GM23338 (cell line): Measurements from ENCODE around the gene DOK1. TPM values are rescaled to one million over a fixed set of nuclear protein-coding genes. Genes with fewer than 3 reads are reported as not detected.

Source experiments
- ATAC-seq: fragments of 200-7000 bp; cut with Tn5 transposase; 3 replicates; pipeline ENCODE4 v1.9.1; 2020
- DNase-seq: peaks from one replicate; pipeline ENCODE4 v3.0.0-alpha.2; 2015; ENCODE audit warnings: low spot score
- H2AFZ ChIP-seq: fragments of 200-600 bp; sonication (generic); 2 replicates; pipeline ENCODE4 v1.8.0; 2016; ENCODE audit warnings: antibody characterized with exemption, mild to moderate bottlenecking, moderate library complexity
- H3F3A ChIP-seq: fragments of 200-600 bp; sonication (generic); replicated peaks from 2 replicates; pipeline ENCODE4 v1.8.0; 2017; ENCODE audit warnings: antibody characterized with exemption, mixed run types, low read depth
- H3K27ac ChIP-seq: fragments of 200-600 bp; sonication (generic); 2 replicates; pipeline ENCODE4 v1.6.1; 2016; ENCODE audit warnings: low read depth
- H3K27me3 ChIP-seq: fragments of 200-600 bp; sonication (generic); 2 replicates; pipeline ENCODE4 v1.8.0; 2016; ENCODE audit warnings: mild to moderate bottlenecking, mixed run types, moderate library complexity; ENCODE audit not compliant: insufficient read depth
- H3K36me3 ChIP-seq: fragments of 200-600 bp; sonication (generic); 2 replicates; pipeline ENCODE4 v1.8.0; 2016; ENCODE audit warnings: mild to moderate bottlenecking; ENCODE audit not compliant: insufficient read depth
- H3K4me1 ChIP-seq: fragments of 200-600 bp; sonication (generic); 2 replicates; pipeline ENCODE4 v1.8.0; 2016; ENCODE audit warnings: mild to moderate bottlenecking, moderate library complexity; ENCODE audit not compliant: insufficient read depth
- H3K4me2 ChIP-seq: fragments of 200-600 bp; sonication (generic); 2 replicates; pipeline ENCODE4 v1.7.1; 2017; ENCODE audit warnings: mixed run types
- H3K4me3 ChIP-seq: fragments of 200-600 bp; sonication (generic); 2 replicates; pipeline ENCODE4 v1.6.1; 2016; ENCODE audit warnings: mixed run types
- H3K79me2 ChIP-seq: fragments of 200-600 bp; sonication (generic); replicated peaks from 2 replicates; pipeline ENCODE4 v1.8.0; 2017; ENCODE audit warnings: mild to moderate bottlenecking; ENCODE audit not compliant: insufficient read depth
- H3K9me2 ChIP-seq: fragments of 200-600 bp; sonication (generic); 2 replicates; pipeline ENCODE4 v1.8.0; 2017; ENCODE audit not compliant: insufficient read depth
- H4K20me1 ChIP-seq: fragments of 200-600 bp; sonication (generic); replicated peaks from 2 replicates; pipeline ENCODE4 v1.8.0; 2017; ENCODE audit warnings: mild to moderate bottlenecking; ENCODE audit not compliant: insufficient read depth
- H3K27ac Mint-ChIP-seq: 2 replicates; pipeline ENCODE4 v1.8.0; 2020; ENCODE audit warnings: inconsistent platforms, mild to moderate bottlenecking, moderate library complexity, mixed read lengths
- H3K27me3 Mint-ChIP-seq: 3 replicates; pipeline ENCODE4 v1.8.0; 2022; ENCODE audit warnings: low read depth, mild to moderate bottlenecking, moderate library complexity, mixed read lengths, inconsistent platforms; ENCODE audit not compliant: insufficient read depth, poor library complexity
- H3K36me3 Mint-ChIP-seq: 3 replicates; pipeline ENCODE4 v1.8.0; 2021; ENCODE audit warnings: low read depth, mild to moderate bottlenecking, inconsistent platforms, moderate library complexity, mixed read lengths
- H3K4me1 Mint-ChIP-seq: 3 replicates; pipeline ENCODE4 v1.8.0; 2020; ENCODE audit warnings: mild to moderate bottlenecking, inconsistent platforms, mixed read lengths
- H3K4me3 Mint-ChIP-seq: 3 replicates; pipeline ENCODE4 v1.8.0; 2021; ENCODE audit warnings: moderate library complexity, mild to moderate bottlenecking, inconsistent platforms, mixed read lengths
- H3K9me3 Mint-ChIP-seq: 3 replicates; pipeline ENCODE4 v1.8.0; 2020; ENCODE audit warnings: moderate library complexity, mild to moderate bottlenecking, inconsistent platforms, mixed read lengths
- CREB1 ChIP-seq: fragments of 250-450 bp; sonication (Bioruptor Pico); IDR thresholded peaks from 2 replicates; pipeline ENCODE4 v1.5.0; 2020; ENCODE audit warnings: low read depth, mild to moderate bottlenecking, moderate library complexity
- ETS1 ChIP-seq: IDR thresholded peaks from 2 replicates; pipeline ENCODE4 v1.6.1; 2016; ENCODE audit warnings: antibody characterized with exemption
- EZH2 ChIP-seq: fragments of 200-600 bp; sonication (generic); IDR thresholded peaks from one replicate; pipeline ENCODE4 v1.8.0; 2017; ENCODE audit warnings: antibody characterized with exemption, mild to moderate bottlenecking, low read depth; ENCODE audit not compliant: unreplicated experiment
- EZH2phosphoT487 ChIP-seq: fragments of 200-600 bp; sonication (generic); IDR thresholded peaks from one replicate; pipeline ENCODE4 v1.8.1; 2018; ENCODE audit warnings: antibody characterized with exemption; ENCODE audit not compliant: unreplicated experiment
- JUNB ChIP-seq: IDR thresholded peaks from one replicate; pipeline ENCODE4 v1.6.1; 2016; ENCODE audit warnings: antibody characterized with exemption; ENCODE audit not compliant: unreplicated experiment
- NANOG ChIP-seq: IDR thresholded peaks from 2 replicates; pipeline ENCODE4 v1.6.1; 2016; ENCODE audit warnings: antibody characterized with exemption, borderline replicate concordance
- STAT1 ChIP-seq: IDR thresholded peaks from one replicate; pipeline ENCODE4 v1.6.1; 2016; ENCODE audit warnings: antibody characterized with exemption; ENCODE audit not compliant: unreplicated experiment
- ZNF114 ChIP-seq: fragments of 250-450 bp; sonication (Bioruptor Pico); IDR thresholded peaks from 2 replicates; pipeline ENCODE4 v1.5.0; 2020; ENCODE audit warnings: mild to moderate bottlenecking, moderate library complexity
- ZNF331 ChIP-seq: fragments of 250-450 bp; sonication (Bioruptor Pico); IDR thresholded peaks from 2 replicates; pipeline ENCODE4 v1.5.0; 2020; ENCODE audit warnings: low read depth, mild to moderate bottlenecking, moderate library complexity
- polyA plus RNA-seq: library from polyadenylated mRNA; unstranded; fragments of >200 nt; fragmentation: Nextera tagmentation; extraction: Ambion mirVana; gene quantifications from 2 replicates; pipeline ENCODE4 v1.2.1, GENCODE V29; 2016
- total RNA-seq: library from RNA; depleted of rRNA; stranded (reverse); fragments of >200 nt; shearing (Covaris generic); gene quantifications from 2 replicates; pipeline ENCODE4 v1.2.3, GENCODE V29; 2014
- TF ChIP-seq, protein P1 (sequence below): IDR thresholded peaks from one replicate; pipeline ENCODE4 v1.6.1; 2018; ENCODE audit warnings: antibody characterized with exemption; ENCODE audit not compliant: unreplicated experiment
- TF ChIP-seq, protein P2 (sequence below), 2 experiments: fragments of 200-600 bp in 1 of 2; sonication (generic) in 1 of 2; conservative IDR thresholded peaks; 2 replicates each; pipeline versions ENCODE4 v1.5.1 to v1.6.1; 2016 to 2017; ENCODE audit warnings: antibody characterized with exemption in 2 of 2, low read depth in 2 of 2, mild to moderate bottlenecking in 2 of 2, moderate library complexity in 1 of 2

The DOK1 gene
- total and polyA plus RNA-seq, 2 experiments from 2014 or later, result 3.9 to 15.5 TPM

DNA sequence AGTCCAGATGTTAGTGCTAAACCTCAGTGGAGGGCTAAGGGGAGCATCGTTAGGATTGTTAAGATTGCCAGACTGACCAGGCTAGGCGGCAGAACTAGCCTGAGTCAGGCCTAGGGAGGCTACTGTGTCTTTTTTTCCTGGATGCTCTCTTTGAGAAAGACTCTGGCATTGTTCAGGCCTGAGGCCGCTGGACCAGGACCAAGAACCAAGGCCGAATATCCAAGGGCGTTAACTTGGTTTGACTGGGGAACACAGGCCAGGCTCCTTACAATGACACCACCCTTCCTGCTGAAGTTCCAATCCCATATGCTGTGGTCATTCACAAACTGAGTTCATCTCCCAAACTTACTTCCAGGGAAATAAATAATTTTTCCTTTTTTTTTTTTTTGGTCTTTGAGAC, 14.2 kb upstream of the DOK1 start:
- Histone ChIP-seq H3K4me3 (no peak overlapping the region), H3K4me1 (no peaks in the 10 kb centered on the region), H3K27ac (no peak overlapping the region), H3K9me2 (no peaks in the 10 kb centered on the region), H2AFZ (no peak overlapping the region), H3F3A (no peaks in the 10 kb centered on the region), H3K27me3 (peaks cover 6% of the 10 kb centered on the region; the same call in 1 of the 2 replicates), H3K79me2 (no peaks in the 10 kb centered on the region), H3K4me2 (no peak overlapping the region), H4K20me1 (no peaks in the 10 kb centered on the region; the same call in 1 of the 2 replicates), H3K36me3 (no peaks in the 10 kb centered on the region)
- H3K9me3 Mint-ChIP-seq, result no peaks in the 10 kb centered on the region
- ATAC-seq, result no peak
- no peaks in the 10 kb centered on the region for H3K36me3 Mint-ChIP-seq
- DNase-seq, result no peak
- no peak overlapping the region for H3K4me3 Mint-ChIP-seq
- H3K4me1 Mint-ChIP-seq, result no peaks in the 10 kb centered on the region; the same call in none of the 3 replicates
- no peak for TF ChIP-seq EZH2
- TF ChIP-seq NANOG, result no peak
- no peak for TF ChIP-seq STAT1
- TF ChIP-seq JUNB, result no peak
- TF ChIP-seq EZH2phosphoT487, result no peak
- TF ChIP-seq CREB1 (CRISPR knock-in tag), result no peak
- TF ChIP-seq ZNF114 (CRISPR knock-in tag), result no peak
- no peak for TF ChIP-seq ZNF331
- no peak for TF ChIP-seq ETS1
- TF ChIP-seq, protein P1, sequence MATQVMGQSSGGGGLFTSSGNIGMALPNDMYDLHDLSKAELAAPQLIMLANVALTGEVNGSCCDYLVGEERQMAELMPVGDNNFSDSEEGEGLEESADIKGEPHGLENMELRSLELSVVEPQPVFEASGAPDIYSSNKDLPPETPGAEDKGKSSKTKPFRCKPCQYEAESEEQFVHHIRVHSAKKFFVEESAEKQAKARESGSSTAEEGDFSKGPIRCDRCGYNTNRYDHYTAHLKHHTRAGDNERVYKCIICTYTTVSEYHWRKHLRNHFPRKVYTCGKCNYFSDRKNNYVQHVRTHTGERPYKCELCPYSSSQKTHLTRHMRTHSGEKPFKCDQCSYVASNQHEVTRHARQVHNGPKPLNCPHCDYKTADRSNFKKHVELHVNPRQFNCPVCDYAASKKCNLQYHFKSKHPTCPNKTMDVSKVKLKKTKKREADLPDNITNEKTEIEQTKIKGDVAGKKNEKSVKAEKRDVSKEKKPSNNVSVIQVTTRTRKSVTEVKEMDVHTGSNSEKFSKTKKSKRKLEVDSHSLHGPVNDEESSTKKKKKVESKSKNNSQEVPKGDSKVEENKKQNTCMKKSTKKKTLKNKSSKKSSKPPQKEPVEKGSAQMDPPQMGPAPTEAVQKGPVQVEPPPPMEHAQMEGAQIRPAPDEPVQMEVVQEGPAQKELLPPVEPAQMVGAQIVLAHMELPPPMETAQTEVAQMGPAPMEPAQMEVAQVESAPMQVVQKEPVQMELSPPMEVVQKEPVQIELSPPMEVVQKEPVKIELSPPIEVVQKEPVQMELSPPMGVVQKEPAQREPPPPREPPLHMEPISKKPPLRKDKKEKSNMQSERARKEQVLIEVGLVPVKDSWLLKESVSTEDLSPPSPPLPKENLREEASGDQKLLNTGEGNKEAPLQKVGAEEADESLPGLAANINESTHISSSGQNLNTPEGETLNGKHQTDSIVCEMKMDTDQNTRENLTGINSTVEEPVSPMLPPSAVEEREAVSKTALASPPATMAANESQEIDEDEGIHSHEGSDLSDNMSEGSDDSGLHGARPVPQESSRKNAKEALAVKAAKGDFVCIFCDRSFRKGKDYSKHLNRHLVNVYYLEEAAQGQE, result no peak
- peaks cover 10% of the 10 kb centered on the region for H3K27me3 Mint-ChIP-seq
- H3K27ac Mint-ChIP-seq, result no peak overlapping the region

DNA sequence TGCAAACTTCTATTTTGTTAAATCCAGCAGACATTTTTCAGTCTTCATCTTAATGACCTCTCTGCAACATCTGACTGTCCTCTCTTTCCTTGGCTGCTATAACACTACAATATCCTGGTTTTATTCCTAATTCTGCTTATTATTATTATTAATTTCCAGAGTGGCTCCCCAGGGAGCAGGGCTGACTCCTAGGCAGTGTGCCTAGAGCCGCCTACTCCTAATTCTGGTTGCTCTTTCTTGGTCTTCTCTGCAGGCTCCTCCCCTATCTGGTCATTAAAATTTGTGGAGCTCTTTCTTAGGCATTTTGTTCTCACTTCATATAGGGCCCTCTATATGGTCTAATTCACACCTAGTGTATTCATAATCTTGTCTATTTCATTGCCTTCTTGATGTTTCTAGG, 11.5 kb upstream of the DOK1 start:
- H3K4me1 ChIP-seq, result peaks cover 1% of the 10 kb centered on the region; the same call in 1 of the 2 replicates
- Mint-ChIP-seq H3K27me3 (peaks cover 17% of the 10 kb centered on the region), H3K36me3 (peaks cover under 1% of the 10 kb centered on the region; the same call in 1 of the 3 replicates), H3K27ac (no peak overlapping the region), H3K9me3 (no peaks in the 10 kb centered on the region), H3K4me3 (no peak overlapping the region), H3K4me1 (peaks cover 1% of the 10 kb centered on the region)
- peaks cover 5% of the 10 kb centered on the region; the same call in 1 of the 2 replicates for H3K79me2 ChIP-seq
- 0 out of 2 replicates have a peak, but pooled peaks cover 4% of the 10 kb centered on the region for H3F3A ChIP-seq
- peaks cover 33% of the 10 kb centered on the region for H3K27me3 ChIP-seq
- H3K9me2 ChIP-seq, result no peaks in the 10 kb centered on the region
- no peak overlapping the region for H2AFZ ChIP-seq
- DNase-seq (no peak), ATAC-seq (no peak)
- H3K27ac ChIP-seq, result no peak overlapping the region
- H3K4me3 ChIP-seq, result no peak overlapping the region
- H4K20me1 ChIP-seq, result peaks cover 4% of the 10 kb centered on the region; the same call in 1 of the 2 replicates
- no peak overlapping the region for H3K4me2 ChIP-seq
- no peaks in the 10 kb centered on the region for H3K36me3 ChIP-seq
- TF ChIP-seq ZNF331, result no peak
- TF ChIP-seq, protein P2, sequence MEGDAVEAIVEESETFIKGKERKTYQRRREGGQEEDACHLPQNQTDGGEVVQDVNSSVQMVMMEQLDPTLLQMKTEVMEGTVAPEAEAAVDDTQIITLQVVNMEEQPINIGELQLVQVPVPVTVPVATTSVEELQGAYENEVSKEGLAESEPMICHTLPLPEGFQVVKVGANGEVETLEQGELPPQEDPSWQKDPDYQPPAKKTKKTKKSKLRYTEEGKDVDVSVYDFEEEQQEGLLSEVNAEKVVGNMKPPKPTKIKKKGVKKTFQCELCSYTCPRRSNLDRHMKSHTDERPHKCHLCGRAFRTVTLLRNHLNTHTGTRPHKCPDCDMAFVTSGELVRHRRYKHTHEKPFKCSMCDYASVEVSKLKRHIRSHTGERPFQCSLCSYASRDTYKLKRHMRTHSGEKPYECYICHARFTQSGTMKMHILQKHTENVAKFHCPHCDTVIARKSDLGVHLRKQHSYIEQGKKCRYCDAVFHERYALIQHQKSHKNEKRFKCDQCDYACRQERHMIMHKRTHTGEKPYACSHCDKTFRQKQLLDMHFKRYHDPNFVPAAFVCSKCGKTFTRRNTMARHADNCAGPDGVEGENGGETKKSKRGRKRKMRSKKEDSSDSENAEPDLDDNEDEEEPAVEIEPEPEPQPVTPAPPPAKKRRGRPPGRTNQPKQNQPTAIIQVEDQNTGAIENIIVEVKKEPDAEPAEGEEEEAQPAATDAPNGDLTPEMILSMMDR (conservative IDR thresholded peaks at IDR 0.05; ENCODE audit: low read depth in 2 of 2), result no peak
